H1 (cell line): ENCODE data around the gene NEO1.

Source experiments
- CEBPB ChIP-seq: IDR thresholded peaks from 2 replicates; pipeline ENCODE4 v1.6.1; 2012; ENCODE audit warnings: low read depth, low read length
- CREB1 ChIP-seq: IDR thresholded peaks from 2 replicates; pipeline ENCODE4 v1.6.1; 2012; ENCODE audit warnings: inconsistent platforms
- POLR2A ChIP-seq, 2 experiments: IDR thresholded peaks; 1 replicate in 1 of 2; 2 replicates in 1 of 2; pipeline ENCODE4 v1.6.1; 2011; ENCODE audit warnings: low read depth in 2 of 2, low read length in 2 of 2, mild to moderate bottlenecking in 2 of 2; ENCODE audit errors: control extremely low read depth in 1 of 2
- RAD21 ChIP-seq, 2 experiments: IDR thresholded peaks in 1 of 2; conservative IDR thresholded peaks in 1 of 2; 2 replicates each; pipeline ENCODE4 v1.6.1; 2011; ENCODE audit warnings: low read depth in 2 of 2, low read length in 2 of 2, improper control_type of control experiment in 1 of 2, inconsistent platforms in 1 of 2, mild to moderate bottlenecking in 1 of 2, moderate library complexity in 1 of 2
- TF ChIP-seq, protein P1 (sequence below), 3 experiments: IDR thresholded peaks; 1 replicate in 2 of 3; 2 replicates in 1 of 3; pipeline versions ENCODE4 v1.5.1 to v1.6.1; 2011; ENCODE audit warnings: low read length in 3 of 3, mild to moderate bottlenecking in 3 of 3, inconsistent platforms in 2 of 3, low read depth in 1 of 3, moderate library complexity in 1 of 3; ENCODE audit not compliant: insufficient read depth in 1 of 3; ENCODE audit errors: control extremely low read depth in 1 of 3

DNA sequence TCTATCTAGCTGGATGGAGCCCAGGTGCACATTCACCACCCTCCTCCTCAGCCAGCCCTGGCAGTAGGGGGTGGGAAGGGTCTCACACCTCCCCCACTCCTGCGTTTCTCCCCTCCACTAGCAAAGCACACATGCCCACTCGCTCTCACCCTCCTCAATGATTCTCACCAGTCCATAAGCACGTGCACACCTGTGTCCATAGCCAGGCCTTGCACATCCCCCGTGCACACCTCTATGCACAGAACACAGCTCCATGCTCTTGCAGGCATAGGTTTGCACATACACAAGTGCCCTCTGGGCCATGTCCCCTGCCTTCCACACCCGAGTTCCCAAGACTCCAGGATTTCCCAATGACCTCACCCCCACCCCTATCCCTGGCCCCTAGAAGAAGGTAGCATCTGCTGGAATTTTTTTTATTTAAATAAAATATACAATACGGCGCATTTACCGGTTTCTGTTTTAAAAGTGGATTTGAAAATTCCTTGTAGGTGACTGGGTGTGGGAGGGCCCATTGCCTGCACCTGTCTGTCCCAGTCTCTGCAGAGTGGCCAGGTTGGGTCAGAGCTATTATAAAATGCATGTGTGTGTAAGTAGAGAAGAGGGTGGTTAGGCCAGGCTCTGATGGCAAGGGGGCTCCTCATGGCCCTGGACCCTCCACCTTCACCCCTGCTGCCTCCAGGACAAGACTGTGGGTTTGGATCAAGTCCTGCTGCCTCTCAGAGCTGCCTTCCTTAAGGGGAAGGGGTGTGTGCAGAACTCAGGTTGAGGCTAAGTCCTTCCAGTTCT lies 267.4 kb downstream of the NEO1 start:
- no peak for TF ChIP-seq CREB1
- no peak for TF ChIP-seq POLR2A (IDR thresholded peaks at IDR 0.05; ENCODE audit: control extremely low read depth in 1 of 2, low read depth in 2 of 2, low read length in 2 of 2)
- TF ChIP-seq RAD21 (IDR thresholded peaks at IDR 0.05 in 1 of 2, conservative IDR thresholded peaks at IDR 0.05 in 1 of 2; ENCODE audit: low read depth in 2 of 2, low read length in 2 of 2) = no peak
- TF ChIP-seq CEBPB = no peak
- TF ChIP-seq, protein P1, sequence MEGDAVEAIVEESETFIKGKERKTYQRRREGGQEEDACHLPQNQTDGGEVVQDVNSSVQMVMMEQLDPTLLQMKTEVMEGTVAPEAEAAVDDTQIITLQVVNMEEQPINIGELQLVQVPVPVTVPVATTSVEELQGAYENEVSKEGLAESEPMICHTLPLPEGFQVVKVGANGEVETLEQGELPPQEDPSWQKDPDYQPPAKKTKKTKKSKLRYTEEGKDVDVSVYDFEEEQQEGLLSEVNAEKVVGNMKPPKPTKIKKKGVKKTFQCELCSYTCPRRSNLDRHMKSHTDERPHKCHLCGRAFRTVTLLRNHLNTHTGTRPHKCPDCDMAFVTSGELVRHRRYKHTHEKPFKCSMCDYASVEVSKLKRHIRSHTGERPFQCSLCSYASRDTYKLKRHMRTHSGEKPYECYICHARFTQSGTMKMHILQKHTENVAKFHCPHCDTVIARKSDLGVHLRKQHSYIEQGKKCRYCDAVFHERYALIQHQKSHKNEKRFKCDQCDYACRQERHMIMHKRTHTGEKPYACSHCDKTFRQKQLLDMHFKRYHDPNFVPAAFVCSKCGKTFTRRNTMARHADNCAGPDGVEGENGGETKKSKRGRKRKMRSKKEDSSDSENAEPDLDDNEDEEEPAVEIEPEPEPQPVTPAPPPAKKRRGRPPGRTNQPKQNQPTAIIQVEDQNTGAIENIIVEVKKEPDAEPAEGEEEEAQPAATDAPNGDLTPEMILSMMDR (IDR thresholded peaks at IDR 0.05; ENCODE audit: control extremely low read depth in 1 of 3, insufficient read depth in 1 of 3, low read depth in 1 of 3, low read length in 3 of 3) = no peak
